ENCODE measurements around the gene FLOT1. TPM values are rescaled to one million over a fixed set of nuclear protein-coding genes. Genes with fewer than 3 reads are reported as not detected.

Gene FLOT1
- total and polyA plus RNA-seq, 2 of the 4 experiments (the other 2 are of a cell fraction) = 96.2 to 162 TPM

DNA sequence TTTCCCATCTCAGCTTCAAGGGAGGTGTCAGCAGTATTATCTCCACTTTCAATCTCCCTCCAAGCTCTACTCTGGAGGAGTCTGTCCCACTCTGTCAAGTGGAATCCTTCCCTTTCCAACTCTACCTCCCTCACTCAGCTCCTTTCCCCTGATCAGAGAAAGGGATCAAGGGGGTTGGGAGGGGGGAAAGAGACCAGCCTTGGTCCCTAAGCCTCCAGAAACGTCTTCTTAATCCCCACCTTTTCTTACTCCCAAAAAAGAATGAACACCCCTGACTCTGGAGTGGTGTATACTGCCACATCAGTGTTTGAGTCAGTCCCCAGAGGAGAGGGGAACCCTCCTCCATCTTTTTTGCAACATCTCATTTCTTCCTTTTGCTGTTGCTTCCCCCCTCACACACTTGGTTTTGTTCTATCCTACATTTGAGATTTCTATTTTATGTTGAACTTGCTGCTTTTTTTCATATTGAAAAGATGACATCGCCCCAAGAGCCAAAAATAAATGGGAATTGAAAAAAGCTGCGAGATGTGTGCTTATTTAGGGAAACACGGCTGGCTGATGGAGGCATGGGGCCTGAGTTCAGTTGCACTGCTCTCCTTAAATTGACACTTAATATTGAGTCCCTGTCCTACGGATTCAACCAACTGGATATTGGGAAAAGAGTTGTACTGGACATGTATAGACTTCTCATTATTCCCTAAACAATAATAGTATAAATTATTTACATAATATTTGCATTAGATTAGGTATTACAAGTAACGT is 17.4 kb downstream of the FLOT1 start:
- dilution Hi-C loops (cut with HindIII; ENCODE audit: low sequenced_read_pairs, unreplicated experiment) = no loop called here

More for the DNA sequence above, 17.4 kb downstream of the FLOT1 start:
- Histone ChIP-seq H2AFZ (replicated peaks; ENCODE audit: low read length, poor library complexity) (no peak overlapping the region), H3K4me1 (ENCODE audit: control insufficient read depth, insufficient read depth, low read length) (peaks cover 2% of the 10 kb centered on the region), H3K14ac (replicated peaks; ENCODE audit: low read depth, low read length) (no peak overlapping the region), H3K4ac (ENCODE audit: low read depth, low read length) (no peak overlapping the region), H3K27ac (ENCODE audit: insufficient read depth, low read length) (no peak overlapping the region), H2BK20ac (ENCODE audit: low read depth, low read length) (no peak overlapping the region), H3K27me3 (ENCODE audit: control insufficient read depth, insufficient read depth, low read length) (no peaks in the 10 kb centered on the region), H4K20me1 (ENCODE audit: insufficient read depth, low read length) (peaks cover 62% of the 10 kb centered on the region), H3K9me3 (ENCODE audit: control insufficient read depth, insufficient read depth, low read length) (no peaks in the 10 kb centered on the region), H3K79me1 (ENCODE audit: low read depth in 1 of 2, low read length in 2 of 2) (peaks cover 16 to 28% of the 10 kb centered on the region in 2 experiments; a peak in 3 of 4 replicates), H2BK15ac (ENCODE audit: low read depth, low read length) (no peak overlapping the region), H3K36me3 (ENCODE audit: control insufficient read depth, insufficient read depth, low read length) (peaks cover 56% of the 10 kb centered on the region), H4K91ac (ENCODE audit: insufficient read depth, low read depth, low read length) (no peak overlapping the region), H4K5ac (ENCODE audit: low read depth, low read length) (no peak overlapping the region), H2AK5ac (ENCODE audit: low read depth, low read length) (no peak overlapping the region), H3K9ac (ENCODE audit: low read depth, low read length) (no peak overlapping the region), H2AK9ac (replicated peaks; ENCODE audit: low read depth, low read length, poor library complexity) (no peak overlapping the region), H3K4me3 (ENCODE audit: insufficient read depth, low read depth, low read length) (no peak overlapping the region), H3K23ac (ENCODE audit: low read depth, low read length) (peak overlapping the region; percentile 69; the same call in 1 of the 2 replicates), H2BK5ac (ENCODE audit: low read depth, low read length, poor library complexity, severe bottlenecking) (peak overlapping the region; percentile 40), H3K56ac (ENCODE audit: extremely low read depth, insufficient read depth, low read length) (no peak overlapping the region), H3K9me1 (ENCODE audit: insufficient read depth, low read length) (peaks cover 6% of the 10 kb centered on the region; the same call in 1 of the 2 replicates), H4K8ac (ENCODE audit: low read depth in 2 of 2, low read length in 2 of 2) (no peak overlapping the region), H2BK120ac (ENCODE audit: low read depth, low read length) (no peak overlapping the region), H3K4me2 (ENCODE audit: low read depth, low read length) (no peak overlapping the region), H3K18ac (ENCODE audit: low read depth, low read length) (no peak overlapping the region)
- WGBS, 2 experiments (ENCODE audit: extremely low coverage in 2 of 2, insufficient read length in 1 of 2) = no CpG with 5 or more reads among the region's 6 CpGs
- POLR2A ChIA-PET (ENCODE audit: unreplicated experiment) = no interaction called here
- no TSS peak for BruUV-seq (replicated peaks)
- peak; percentile 16 for DNase-seq
- intact Hi-C loops (cut with micrococcal nuclease) (no loop called here), in situ Hi-C loops (cut with MboI; ENCODE audit: low sequenced_read_pairs) (loop anchor here (5.0 kb wide), 1 partner anchor 43 kb away; no protein-coding TSS in a partner anchor)
- no peak for ATAC-seq (ENCODE audit: low read depth)
- CTCF ChIA-PET = no interaction called here
- TF ChIP-seq, protein P1, sequence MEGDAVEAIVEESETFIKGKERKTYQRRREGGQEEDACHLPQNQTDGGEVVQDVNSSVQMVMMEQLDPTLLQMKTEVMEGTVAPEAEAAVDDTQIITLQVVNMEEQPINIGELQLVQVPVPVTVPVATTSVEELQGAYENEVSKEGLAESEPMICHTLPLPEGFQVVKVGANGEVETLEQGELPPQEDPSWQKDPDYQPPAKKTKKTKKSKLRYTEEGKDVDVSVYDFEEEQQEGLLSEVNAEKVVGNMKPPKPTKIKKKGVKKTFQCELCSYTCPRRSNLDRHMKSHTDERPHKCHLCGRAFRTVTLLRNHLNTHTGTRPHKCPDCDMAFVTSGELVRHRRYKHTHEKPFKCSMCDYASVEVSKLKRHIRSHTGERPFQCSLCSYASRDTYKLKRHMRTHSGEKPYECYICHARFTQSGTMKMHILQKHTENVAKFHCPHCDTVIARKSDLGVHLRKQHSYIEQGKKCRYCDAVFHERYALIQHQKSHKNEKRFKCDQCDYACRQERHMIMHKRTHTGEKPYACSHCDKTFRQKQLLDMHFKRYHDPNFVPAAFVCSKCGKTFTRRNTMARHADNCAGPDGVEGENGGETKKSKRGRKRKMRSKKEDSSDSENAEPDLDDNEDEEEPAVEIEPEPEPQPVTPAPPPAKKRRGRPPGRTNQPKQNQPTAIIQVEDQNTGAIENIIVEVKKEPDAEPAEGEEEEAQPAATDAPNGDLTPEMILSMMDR (conservative IDR thresholded peaks at IDR 0.05; ENCODE audit: low read depth, low read length) = no peak
- TF ChIP-seq RFX5 (IDR thresholded peaks at IDR 0.05; ENCODE audit: low read depth, low read length) = no peak
- TF ChIP-seq POLR2A (IDR thresholded peaks at IDR 0.05; ENCODE audit: low read depth, low read length) = peak; percentile 28; the same call in 1 of the 2 replicates
- TF ChIP-seq USF2 (IDR thresholded peaks at IDR 0.05; ENCODE audit: low read depth, low read length) = no peak
